8988T (cell line): ENCODE results near the gene BMP10.

Source experiments
- DNase-seq: peaks from one replicate; pipeline ENCODE4 v3.0.0; 2011

BMP10 gene

GRCh38 chr2:68889500-68889899 is 18.3 kb upstream of the BMP10 start:
- DNase-seq: no peak

GRCh38 chr2:68889021-68889420 is 17.8 kb upstream of the BMP10 start:
- DNase-seq: no peak

- DNase-seq: no peak
Measured at GRCh38 chr2:68888038-68888704, 17.0 kb upstream of the BMP10 start.

GRCh38 chr2:68885811-68886075 is 14.5 kb upstream of the BMP10 start:
- no peak for DNase-seq

GRCh38 chr2:68885074-68885810 is 14.0 kb upstream of the BMP10 start:
- no peak for DNase-seq

- DNase-seq: no peak
Measured at GRCh38 chr2:68880213-68880612, 9.0 kb upstream of the BMP10 start.

- no peak for DNase-seq
Measured at GRCh38 chr2:68879296-68879695, 8.1 kb upstream of the BMP10 start.

- no peak for DNase-seq
Measured at GRCh38 chr2:68878753-68879152, 7.6 kb upstream of the BMP10 start.

- DNase-seq: no peak
Measured at GRCh38 chr2:68878071-68878711, 7.0 kb upstream of the BMP10 start.

GRCh38 chr2:68877079-68877772 is 6.0 kb upstream of the BMP10 start:
- DNase-seq: no peak

- DNase-seq: no peak
Measured at GRCh38 chr2:68870215-68870614, 982 bp downstream of the BMP10 start.

- no peak for DNase-seq
Measured at GRCh38 chr2:68865108-68865507, 6.1 kb downstream of the BMP10 start.

- DNase-seq: no peak
Measured at GRCh38 chr2:68863996-68864395, 7.2 kb downstream of the BMP10 start.

GRCh38 chr2:68862889-68863288 is 8.3 kb downstream of the BMP10 start:
- DNase-seq: no peak

- no peak for DNase-seq
Measured at GRCh38 chr2:68861330-68861729, 9.9 kb downstream of the BMP10 start.

- DNase-seq: no peak
Measured at GRCh38 chr2:68860111-68860510, 11.1 kb downstream of the BMP10 start.

- DNase-seq: no peak
Measured at GRCh38 chr2:68857855-68858456, 13.2 kb downstream of the BMP10 start.

GRCh38 chr2:68857202-68857845 is 13.9 kb downstream of the BMP10 start:
- DNase-seq: no peak

- DNase-seq: no peak
Measured at GRCh38 chr2:68855550-68855949, 15.6 kb downstream of the BMP10 start.

GRCh38 chr2:68854476-68854875 is 16.7 kb downstream of the BMP10 start:
- no peak for DNase-seq

- DNase-seq: no peak
Measured at GRCh38 chr2:68853915-68854314, 17.3 kb downstream of the BMP10 start.

GRCh38 chr2:68853035-68853434 is 18.2 kb downstream of the BMP10 start:
- DNase-seq: no peak

GRCh38 chr2:68850524-68850923 is 20.7 kb downstream of the BMP10 start:
- no peak for DNase-seq
